GM12801 (cell line): ENCODE data around the gene TMEM129.

Experiments
- TF ChIP-seq, protein P1 (sequence below): IDR thresholded peaks from one replicate; pipeline ENCODE4 v1.5.1; 2011; ENCODE audit warnings: control low read depth; ENCODE audit not compliant: insufficient read length; ENCODE audit errors: extremely low read depth

The TMEM129 gene

DNA sequence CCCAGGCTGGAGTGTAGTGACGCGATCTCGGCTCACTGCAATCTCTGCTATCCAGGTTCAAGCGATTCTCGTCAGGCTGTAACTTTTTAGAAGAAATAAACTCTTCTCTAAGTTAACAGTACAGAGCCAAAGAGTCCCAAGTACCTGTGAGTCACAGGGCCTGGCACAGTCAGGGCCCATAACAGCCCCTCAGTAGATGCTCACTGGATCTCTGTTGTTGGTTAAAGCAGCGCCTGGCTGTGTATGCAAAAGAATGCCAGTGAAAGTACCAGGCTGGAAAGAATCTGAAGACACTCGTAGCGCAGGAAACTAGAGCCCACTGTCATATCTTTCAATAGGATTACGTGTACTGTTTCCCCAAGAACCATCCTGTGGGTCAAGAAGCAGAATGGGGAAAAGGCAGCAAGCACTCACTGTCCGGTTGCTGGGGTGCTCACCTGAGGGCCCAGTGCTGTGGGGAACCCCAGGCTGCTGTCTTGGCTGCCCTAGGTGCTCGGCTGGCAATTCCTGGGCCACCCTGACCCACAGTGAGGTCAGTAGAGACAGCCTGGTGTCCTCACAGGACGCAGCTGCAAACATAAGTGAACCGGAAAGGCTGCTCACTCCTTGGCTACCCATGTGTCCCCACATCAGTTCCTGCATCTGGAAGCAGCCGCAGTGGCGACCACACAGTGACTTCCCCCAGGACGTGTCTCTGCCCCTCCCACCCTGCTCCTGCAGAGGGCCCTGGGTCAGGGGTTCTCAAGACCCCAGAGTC, 5.9 kb downstream of the TMEM129 start:
- TF ChIP-seq, protein P1, sequence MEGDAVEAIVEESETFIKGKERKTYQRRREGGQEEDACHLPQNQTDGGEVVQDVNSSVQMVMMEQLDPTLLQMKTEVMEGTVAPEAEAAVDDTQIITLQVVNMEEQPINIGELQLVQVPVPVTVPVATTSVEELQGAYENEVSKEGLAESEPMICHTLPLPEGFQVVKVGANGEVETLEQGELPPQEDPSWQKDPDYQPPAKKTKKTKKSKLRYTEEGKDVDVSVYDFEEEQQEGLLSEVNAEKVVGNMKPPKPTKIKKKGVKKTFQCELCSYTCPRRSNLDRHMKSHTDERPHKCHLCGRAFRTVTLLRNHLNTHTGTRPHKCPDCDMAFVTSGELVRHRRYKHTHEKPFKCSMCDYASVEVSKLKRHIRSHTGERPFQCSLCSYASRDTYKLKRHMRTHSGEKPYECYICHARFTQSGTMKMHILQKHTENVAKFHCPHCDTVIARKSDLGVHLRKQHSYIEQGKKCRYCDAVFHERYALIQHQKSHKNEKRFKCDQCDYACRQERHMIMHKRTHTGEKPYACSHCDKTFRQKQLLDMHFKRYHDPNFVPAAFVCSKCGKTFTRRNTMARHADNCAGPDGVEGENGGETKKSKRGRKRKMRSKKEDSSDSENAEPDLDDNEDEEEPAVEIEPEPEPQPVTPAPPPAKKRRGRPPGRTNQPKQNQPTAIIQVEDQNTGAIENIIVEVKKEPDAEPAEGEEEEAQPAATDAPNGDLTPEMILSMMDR, result no peak

DNA sequence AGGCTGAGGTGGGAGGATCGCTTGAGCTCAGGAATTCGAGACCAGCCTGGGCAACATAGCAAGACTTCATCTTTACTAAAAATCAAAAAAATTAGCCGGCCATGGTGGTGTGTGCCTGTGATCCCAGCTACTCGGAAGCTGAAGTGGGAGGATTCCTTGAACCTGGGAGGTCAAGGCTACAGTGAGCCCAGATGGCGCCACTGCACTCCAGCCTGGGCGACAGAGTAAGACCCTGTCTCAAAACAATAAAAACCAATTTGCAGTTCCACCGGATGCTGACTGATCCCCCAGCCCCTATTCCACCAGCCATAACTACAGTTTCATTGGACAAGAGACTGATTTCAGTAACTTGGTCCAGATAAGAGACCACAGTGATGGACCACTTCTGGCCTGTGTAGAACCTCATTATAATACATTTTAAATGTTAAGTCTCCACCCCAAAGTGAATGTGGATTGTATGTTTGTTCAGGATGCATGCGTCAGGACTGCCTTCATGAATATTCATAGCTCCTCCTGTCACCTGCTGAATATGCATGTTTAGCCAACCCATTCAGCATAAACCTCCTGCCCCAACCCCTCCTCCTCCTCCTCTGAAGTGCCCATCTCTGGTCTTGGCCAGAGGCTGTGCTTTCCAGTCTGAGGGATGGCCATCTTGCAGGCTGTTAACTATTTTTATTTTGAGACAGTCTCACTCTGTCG, 6.7 kb downstream of the TMEM129 start:
- TF ChIP-seq, protein P1, result no peak

DNA sequence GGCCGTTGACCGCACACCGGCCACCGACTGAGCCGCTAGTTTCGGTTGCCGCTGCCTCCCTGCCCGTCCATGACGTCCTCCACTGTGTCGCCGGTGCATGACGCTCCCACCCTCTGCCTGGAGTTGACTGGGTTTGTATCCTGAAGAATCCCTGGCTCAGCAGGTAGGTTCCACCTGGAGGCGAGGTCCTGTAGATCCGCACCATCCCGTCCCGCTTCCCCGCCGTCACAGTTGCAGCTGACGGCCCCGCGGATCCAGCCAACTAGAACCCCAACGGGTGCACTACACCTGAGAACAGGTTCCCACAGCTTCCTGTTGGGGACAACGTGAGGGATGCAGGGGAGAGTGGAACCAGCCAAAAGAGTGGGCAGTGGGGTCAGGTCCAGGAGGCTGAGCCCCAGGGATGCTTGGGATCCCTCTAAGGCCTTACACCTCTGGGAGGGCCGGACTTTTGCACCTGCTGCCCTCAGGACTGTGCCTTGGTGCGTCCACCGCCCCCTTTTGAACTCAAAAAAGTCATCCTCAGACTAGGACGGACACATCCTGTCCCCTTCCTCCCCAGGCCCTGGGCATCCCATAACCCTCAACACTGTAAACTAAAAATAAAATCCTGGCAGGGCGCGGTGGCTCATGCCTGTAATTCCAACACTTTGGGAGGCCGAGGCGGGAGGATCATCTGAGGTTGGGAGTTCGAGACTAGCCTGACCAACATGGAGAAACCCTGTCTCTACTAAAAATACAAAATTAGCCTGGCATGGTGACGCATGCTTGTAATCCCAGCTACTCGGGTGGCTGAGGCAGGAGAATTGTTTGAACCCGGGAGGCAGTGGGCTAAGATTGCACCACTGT, 7.9 kb downstream of the TMEM129 start:
- TF ChIP-seq, protein P1, result no peak

DNA sequence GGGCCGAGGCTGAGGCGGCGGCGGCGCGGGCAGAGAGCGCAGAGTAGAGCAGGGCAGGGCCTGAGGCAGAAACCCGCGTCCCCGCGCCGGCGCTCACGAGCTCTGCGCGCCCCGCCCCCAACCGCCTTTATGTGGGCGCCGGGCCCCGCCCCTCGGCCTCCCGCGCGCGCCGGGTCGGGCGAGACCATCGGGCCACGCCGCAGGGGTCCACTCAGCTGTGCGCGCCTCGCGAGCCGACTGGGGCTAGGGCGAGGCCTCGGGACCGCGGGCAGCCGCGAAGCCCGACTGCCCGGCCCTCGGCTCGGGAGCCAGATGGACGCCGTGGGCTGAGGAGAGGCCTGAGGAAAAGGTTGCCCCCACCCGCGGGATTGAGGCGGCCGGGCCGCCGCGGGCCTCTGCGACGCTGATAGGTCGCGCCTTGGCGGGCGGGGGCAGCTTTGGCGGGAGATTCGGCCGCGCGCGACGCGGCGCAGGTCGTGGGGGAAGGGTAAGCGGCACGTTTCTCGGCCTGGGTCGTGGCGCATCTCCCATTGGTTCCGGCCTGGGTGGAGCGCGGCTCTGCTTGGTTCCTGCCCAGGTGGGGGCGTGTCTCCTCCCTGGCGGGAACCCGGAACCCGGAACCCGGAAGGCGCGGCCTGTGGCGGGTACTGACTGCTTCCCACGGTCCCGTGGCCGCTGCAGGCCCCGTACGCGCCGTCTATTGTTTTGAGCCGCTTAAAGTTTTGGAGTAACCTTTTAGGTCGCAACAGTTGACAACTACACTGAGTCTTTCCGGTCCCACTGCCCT, 8.7 kb downstream of the TMEM129 start, which contains the start of gene SLBP:
TSS of gene SLBP (minus strand) at position 104 of the 787 bp plus-strand sequence. CDS start 131 bp downstream, outside the sequence.
- TF ChIP-seq, protein P1, result no peak

DNA sequence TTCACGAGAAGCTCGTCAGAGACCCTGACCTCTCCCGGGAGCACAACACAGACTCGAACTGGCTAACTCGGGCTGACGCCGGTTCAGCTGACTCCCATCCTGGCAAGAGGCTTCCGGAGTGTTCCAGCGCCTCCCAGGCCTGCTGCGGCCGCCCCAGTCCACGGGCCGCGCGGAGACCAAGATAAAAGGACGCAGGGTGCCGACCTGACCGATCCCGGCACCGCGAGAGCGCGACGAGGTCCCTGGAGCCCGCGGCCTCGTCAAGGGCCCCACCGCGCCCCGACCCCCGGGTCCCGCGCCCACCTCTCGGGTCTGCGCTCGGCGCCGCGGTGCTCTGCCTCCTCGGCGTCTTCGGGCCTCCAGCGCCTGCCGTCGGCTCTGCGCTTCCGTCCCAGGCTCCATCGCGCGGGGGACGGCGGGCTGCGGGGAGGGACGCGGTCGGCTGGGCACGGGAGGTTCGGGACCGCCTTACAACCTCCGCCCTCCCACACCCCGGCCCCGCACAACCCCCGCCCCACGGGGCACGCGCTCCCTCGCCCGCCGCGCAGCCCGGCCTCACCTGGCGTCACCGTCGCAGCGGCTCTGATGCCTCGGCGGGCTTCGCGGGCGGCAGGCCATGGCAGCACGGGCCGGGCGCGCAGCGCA, 9.4 kb downstream of the TMEM129 start:
- TF ChIP-seq, protein P1, result no peak

DNA sequence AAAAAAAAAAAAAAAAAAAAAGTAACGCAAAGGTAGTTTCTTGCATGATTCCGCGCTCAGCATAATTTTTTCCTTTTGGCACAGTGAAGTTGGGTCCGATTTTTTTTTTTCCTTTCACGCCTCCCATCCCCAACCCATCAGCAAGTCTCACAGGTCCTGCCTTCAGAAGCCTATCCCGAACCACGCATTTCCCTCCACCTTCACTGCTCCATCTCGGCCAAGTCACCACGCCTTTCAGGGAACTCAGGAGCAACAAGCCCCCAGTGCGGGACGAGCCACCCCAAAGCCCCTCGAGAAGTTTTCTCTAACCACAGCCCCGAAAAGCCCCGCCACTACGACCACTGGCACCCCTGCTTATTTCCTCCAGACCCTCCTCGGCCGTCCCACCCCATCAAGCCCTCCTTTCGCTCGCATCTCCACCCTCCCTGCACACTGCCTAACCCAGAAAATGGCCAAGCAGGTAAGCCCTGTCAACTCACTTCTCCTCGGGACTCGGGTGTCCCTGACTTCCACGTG, 10.0 kb downstream of the TMEM129 start:
- TF ChIP-seq, protein P1, result no peak
